ENCODE results near the gene EEF2KMT. TPM values are rescaled to one million over a fixed set of nuclear protein-coding genes. Genes with fewer than 3 reads are reported as not detected.

The EEF2KMT gene
- total and polyA plus RNA-seq, 2 of the 4 experiments (the other 2 are of a cell fraction) = 14.1 to 19.0 TPM

DNA sequence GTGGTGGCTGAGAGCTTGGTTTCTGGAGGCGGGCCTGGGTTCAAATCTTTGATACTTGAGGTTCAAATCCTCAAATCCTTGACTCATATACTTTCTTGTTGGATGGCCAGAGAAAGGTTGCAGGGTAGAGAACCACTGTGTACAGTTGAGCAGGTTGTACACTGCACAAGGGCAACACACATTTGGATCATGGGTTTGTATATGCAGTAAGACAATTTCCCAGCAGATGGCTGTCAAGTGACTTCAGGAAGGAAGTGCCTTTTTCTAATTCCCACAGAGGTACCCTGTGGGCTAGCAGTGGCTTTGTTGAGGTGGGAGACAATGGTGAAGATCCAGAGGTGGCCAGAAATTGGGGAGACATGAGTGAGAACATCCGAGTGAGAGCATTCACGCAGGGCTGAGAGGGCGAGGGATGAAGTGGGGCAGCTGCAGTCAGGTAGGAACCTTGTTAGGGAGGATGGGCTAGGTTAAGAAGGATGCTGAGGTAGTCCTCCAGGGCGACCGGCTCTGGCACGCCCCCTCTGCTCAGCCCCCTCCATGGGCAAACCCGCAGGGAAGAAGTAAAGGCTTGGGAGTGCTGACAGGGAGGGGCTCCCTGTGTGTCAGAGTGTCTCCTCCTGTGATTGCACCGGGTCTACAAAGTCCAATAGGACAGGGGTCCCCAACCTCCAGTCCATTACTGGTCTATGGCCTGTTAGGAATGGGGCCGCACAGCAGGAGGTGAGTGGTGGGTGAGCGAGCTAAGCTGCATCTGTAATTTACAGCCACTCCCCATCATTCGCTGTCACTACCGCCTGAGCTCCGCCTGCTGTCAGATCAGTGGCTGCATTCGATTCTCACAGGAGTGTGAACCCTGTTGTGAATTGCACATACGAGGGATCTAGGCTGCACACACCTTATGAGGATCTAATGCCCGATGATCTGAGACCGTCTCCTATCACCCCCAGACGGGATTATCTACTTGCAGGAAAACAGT, 34.5 kb downstream of the EEF2KMT start:
- no peak overlapping the region for H3K9ac ChIP-seq (ENCODE audit: low read depth, low read length)
- ChIA-PET POLR2A (ENCODE audit: unreplicated experiment) (no interaction called here), CTCF (no interaction called here)
- no peak overlapping the region for H3K27ac ChIP-seq (ENCODE audit: insufficient read depth, low read length)
- dilution Hi-C loops (cut with HindIII; ENCODE audit: low sequenced_read_pairs, unreplicated experiment) (no loop called here), intact Hi-C loops (cut with micrococcal nuclease) (no loop called here), in situ Hi-C loops (cut with MboI; ENCODE audit: low sequenced_read_pairs) (no loop called here)
- no peak overlapping the region for H4K91ac ChIP-seq (ENCODE audit: insufficient read depth, low read depth, low read length)
- WGBS, 2 experiments (ENCODE audit: extremely low coverage in 2 of 2, insufficient read length in 1 of 2) = 50% methylated on average over 5 of the region's 19 CpGs; no CpG with 5 or more reads in 1 of the 2 experiments
- no peak overlapping the region for H3K4ac ChIP-seq (ENCODE audit: low read depth, low read length)
- peak overlapping the region; percentile 17 for H2AFZ ChIP-seq (replicated peaks; ENCODE audit: low read length, poor library complexity)
- H3K18ac ChIP-seq (ENCODE audit: low read depth, low read length) = no peak overlapping the region
- H3K9me1 ChIP-seq (ENCODE audit: insufficient read depth, low read length) = peaks cover 3% of the 10 kb centered on the region; the same call in 1 of the 2 replicates
- no peak overlapping the region for H3K4me3 ChIP-seq (ENCODE audit: insufficient read depth, low read depth, low read length)
- no peaks in the 10 kb centered on the region for H3K79me1 ChIP-seq (ENCODE audit: low read depth in 1 of 2, low read length in 2 of 2)
- peaks cover 21% of the 10 kb centered on the region for H3K27me3 ChIP-seq (ENCODE audit: control insufficient read depth, insufficient read depth, low read length)
- H2BK20ac ChIP-seq (ENCODE audit: low read depth, low read length) = no peak overlapping the region
- DNase-seq (no peak), ATAC-seq (ENCODE audit: low read depth) (no peak)
- no peak overlapping the region for H2BK120ac ChIP-seq (ENCODE audit: low read depth, low read length)
- no peaks in the 10 kb centered on the region for H3K36me3 ChIP-seq (ENCODE audit: control insufficient read depth, insufficient read depth, low read length)
- H2AK9ac ChIP-seq (replicated peaks; ENCODE audit: low read depth, low read length, poor library complexity) = no peak overlapping the region
- H3K9me3 ChIP-seq (ENCODE audit: control insufficient read depth, insufficient read depth, low read length) = no peaks in the 10 kb centered on the region
- no peak overlapping the region for H4K5ac ChIP-seq (ENCODE audit: low read depth, low read length)
- no TSS peak for BruUV-seq (replicated peaks)
- no peak overlapping the region for H3K4me2 ChIP-seq (ENCODE audit: low read depth, low read length)
- H3K56ac ChIP-seq (ENCODE audit: extremely low read depth, insufficient read depth, low read length) = no peak overlapping the region
- H3K23ac ChIP-seq (ENCODE audit: low read depth, low read length) = no peak overlapping the region
- H4K20me1 ChIP-seq (ENCODE audit: insufficient read depth, low read length) = no peaks in the 10 kb centered on the region
- H3K14ac ChIP-seq (replicated peaks; ENCODE audit: low read depth, low read length) = no peak overlapping the region
- H2BK15ac ChIP-seq (ENCODE audit: low read depth, low read length) = no peak overlapping the region
- H2BK5ac ChIP-seq (ENCODE audit: low read depth, low read length, poor library complexity, severe bottlenecking) = no peak overlapping the region
- H3K4me1 ChIP-seq (ENCODE audit: control insufficient read depth, insufficient read depth, low read length) = peaks cover 6% of the 10 kb centered on the region; the same call in 1 of the 2 replicates
- H4K8ac ChIP-seq (ENCODE audit: low read depth in 2 of 2, low read length in 2 of 2) = no peak overlapping the region
- no peak overlapping the region for H2AK5ac ChIP-seq (ENCODE audit: low read depth, low read length)
- TF ChIP-seq RCOR1 (IDR thresholded peaks at IDR 0.05; ENCODE audit: insufficient replicate concordance, low read length) (no peak), ELK1 (IDR thresholded peaks at IDR 0.05; ENCODE audit: borderline replicate concordance, low read depth, low read length) (no peak), RFX5 (IDR thresholded peaks at IDR 0.05; ENCODE audit: low read depth, low read length) (no peak), FOS (IDR thresholded peaks at IDR 0.05; ENCODE audit: low read depth, low read length) (no peak), SMC3 (IDR thresholded peaks at IDR 0.05; ENCODE audit: low read depth, low read length) (no peak), CTCF (conservative IDR thresholded peaks at IDR 0.05; ENCODE audit: low read depth, low read length) (no peak), CHD1 (IDR thresholded peaks at IDR 0.05; ENCODE audit: low read depth, low read length) (no peak), MAZ (IDR thresholded peaks at IDR 0.05; ENCODE audit: borderline replicate concordance, low read depth, low read length) (no peak), RAD21 (IDR thresholded peaks at IDR 0.05; ENCODE audit: low read length) (no peak), BHLHE40 (IDR thresholded peaks at IDR 0.05; ENCODE audit: low read depth, low read length) (no peak), MXI1 (IDR thresholded peaks at IDR 0.05; ENCODE audit: borderline replicate concordance, low read depth, low read length) (no peak), CEBPB (IDR thresholded peaks at IDR 0.05; ENCODE audit: low read depth, low read length) (no peak), MAFK (IDR thresholded peaks at IDR 0.05; ENCODE audit: low read depth, low read length) (no peak)
- TF ChIP-seq, protein P1, sequence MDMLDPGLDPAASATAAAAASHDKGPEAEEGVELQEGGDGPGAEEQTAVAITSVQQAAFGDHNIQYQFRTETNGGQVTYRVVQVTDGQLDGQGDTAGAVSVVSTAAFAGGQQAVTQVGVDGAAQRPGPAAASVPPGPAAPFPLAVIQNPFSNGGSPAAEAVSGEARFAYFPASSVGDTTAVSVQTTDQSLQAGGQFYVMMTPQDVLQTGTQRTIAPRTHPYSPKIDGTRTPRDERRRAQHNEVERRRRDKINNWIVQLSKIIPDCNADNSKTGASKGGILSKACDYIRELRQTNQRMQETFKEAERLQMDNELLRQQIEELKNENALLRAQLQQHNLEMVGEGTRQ (IDR thresholded peaks at IDR 0.05; ENCODE audit: low read depth, low read length) = no peak
